UCSD-AML1 (cell line): ENCODE data around the gene LRRC75A.
"Not testable (repeated sequence)": the region's sequence is repeated elsewhere in the genome, so short reads cannot be mapped to it uniquely, and the experiment has no call there.

Experiments used
- DNase-seq: peaks from one replicate; lab custom pipeline; 2025; ENCODE audit not compliant: unreplicated experiment; lab: John Stamatoyannopoulos, UW

The LRRC75A gene

GRCh38 chr17:16455997-16456741, 35.8 kb downstream of the LRRC75A start:
- DNase-seq = no peak

- no peak for DNase-seq
Observed at GRCh38 chr17:16453493-16453851, 38.5 kb downstream of the LRRC75A start.

GRCh38 chr17:16452268-16452667, 39.7 kb downstream of the LRRC75A start:
- not testable (repeated sequence) for DNase-seq

- no peak for DNase-seq
Observed at GRCh38 chr17:16450028-16450427, 42.0 kb downstream of the LRRC75A start.

GRCh38 chr17:16449121-16449570, 42.8 kb downstream of the LRRC75A start:
- DNase-seq = no peak

- DNase-seq = no peak
Observed at GRCh38 chr17:16448490-16448889, 43.5 kb downstream of the LRRC75A start.

- no peak for DNase-seq
Observed at GRCh38 chr17:16447676-16448075, 44.3 kb downstream of the LRRC75A start.

- no peak for DNase-seq
Observed at GRCh38 chr17:16446338-16446983, 45.5 kb downstream of the LRRC75A start.

- no peak for DNase-seq
Observed at GRCh38 chr17:16444258-16444886, 47.6 kb downstream of the LRRC75A start.

GRCh38 chr17:16443511-16444257, 48.3 kb downstream of the LRRC75A start:
- DNase-seq = no peak

GRCh38 chr17:16442594-16443510, 49.1 kb downstream of the LRRC75A start:
- DNase-seq = no peak

- no peak for DNase-seq
Observed at GRCh38 chr17:16442141-16442540, 49.9 kb downstream of the LRRC75A start.

- no peak for DNase-seq
Observed at GRCh38 chr17:16440901-16441629, 50.9 kb downstream of the LRRC75A start.

- not testable (repeated sequence) for DNase-seq
Observed at GRCh38 chr17:16440354-16440753, 51.6 kb downstream of the LRRC75A start.

- DNase-seq = no peak
Observed at GRCh38 chr17:16439811-16440351, 52.1 kb downstream of the LRRC75A start.

GRCh38 chr17:16439303-16439791, 52.6 kb downstream of the LRRC75A start:
- DNase-seq = no peak

GRCh38 chr17:16438557-16439302, 53.3 kb downstream of the LRRC75A start:
- DNase-seq = peak; percentile 98

GRCh38 chr17:16438173-16438556, 53.8 kb downstream of the LRRC75A start:
- no peak for DNase-seq

GRCh38 chr17:16437083-16437482, 54.9 kb downstream of the LRRC75A start:
- DNase-seq = no peak
